Caco-2 (cell line): ENCODE results near the gene PRF1. TPM values are rescaled to one million over a fixed set of nuclear protein-coding genes. Genes with fewer than 3 reads are reported as not detected.
A peak's percentile ranks its signal among the peaks of the same experiment; 100 is the strongest.

Experiments used
- BruUV-seq: library from RNA; stranded (reverse); fragments of 400-500 nt; replicated peaks from 2 replicates; lab custom pipeline; 2021; lab: Mats Ljungman, UMichigan
- CTCF ChIA-PET: fragments of 300-600 bp; sonication (Branson Sonifier 250); formaldehyde crosslinking; loops from one replicate; lab custom pipeline; 2022; ENCODE audit warnings: antibody characterized with exemption; lab: Charles Lee
- POLR2A ChIA-PET: fragments of 300-600 bp; sonication (Branson Sonifier 250); formaldehyde crosslinking; loops from one replicate; lab custom pipeline; 2022; ENCODE audit warnings: antibody characterized with exemption; lab: Charles Lee
- DNase-seq, 2 experiments: peaks; one replicate each; pipeline versions ENCODE4 v3.0.0 to v3.0.0-alpha.2; 2020 to 2022
- H3K27me3 ChIP-seq: replicated peaks from 2 replicates; pipeline ENCODE4 v1.6.0; 2011; ENCODE audit warnings: low read length; ENCODE audit not compliant: control insufficient read depth, insufficient read depth
- H3K36me3 ChIP-seq: 2 replicates; pipeline ENCODE4 v1.5.1; 2011; ENCODE audit warnings: low read length; ENCODE audit not compliant: control insufficient read depth, insufficient read depth
- H3K4me1 ChIP-seq: fragments of 250-450 bp; sonication (Bioruptor Pico); 2 replicates; pipeline ENCODE4 v1.5.1; 2020; ENCODE audit warnings: mild to moderate bottlenecking
- H3K4me3 ChIP-seq: 2 replicates; pipeline ENCODE4 v1.5.1; 2011; ENCODE audit warnings: low read depth, mild to moderate bottlenecking, control low read depth, low read length
- H3K9me3 ChIP-seq: fragments of 250-450 bp; sonication (Bioruptor Pico); 2 replicates; pipeline ENCODE4 v1.5.1; 2020; ENCODE audit warnings: mild to moderate bottlenecking, moderate library complexity
- H3K27ac Mint-ChIP-seq: one replicate; pipeline ENCODE4 v1.8.0; 2022; ENCODE audit warnings: mixed read lengths; ENCODE audit not compliant: unreplicated experiment
- H3K27me3 Mint-ChIP-seq: one replicate; pipeline ENCODE4 v1.8.0; 2022; ENCODE audit warnings: mixed read lengths; ENCODE audit not compliant: insufficient read depth, unreplicated experiment
- H3K36me3 Mint-ChIP-seq: one replicate; pipeline ENCODE4 v1.8.0; 2022; ENCODE audit warnings: mild to moderate bottlenecking, mixed read lengths; ENCODE audit not compliant: insufficient read depth, unreplicated experiment
- H3K4me1 Mint-ChIP-seq: one replicate; pipeline ENCODE4 v1.8.0; 2022; ENCODE audit warnings: low read depth, mixed read lengths; ENCODE audit not compliant: unreplicated experiment
- H3K4me3 Mint-ChIP-seq: one replicate; pipeline ENCODE4 v1.8.0; 2022; ENCODE audit warnings: mild to moderate bottlenecking, moderate library complexity, mixed read lengths; ENCODE audit not compliant: unreplicated experiment
- H3K9me3 Mint-ChIP-seq: one replicate; pipeline ENCODE4 v1.8.0; 2022; ENCODE audit warnings: mixed read lengths; ENCODE audit not compliant: unreplicated experiment
- CTCF ChIP-seq, 2 experiments: fragments of 200-600 bp in 1 of 2; IDR thresholded peaks; 1 replicate in 1 of 2; 2 replicates in 1 of 2; pipeline versions ENCODE4 v1.5.1 to v1.8.0; 2011 to 2022; ENCODE audit warnings: antibody characterized with exemption in 1 of 2, control low read depth in 1 of 2, inconsistent platforms in 1 of 2, low read depth in 1 of 2, low read length in 1 of 2, mild to moderate bottlenecking in 1 of 2, moderate library complexity in 1 of 2; ENCODE audit not compliant: insufficient read depth in 1 of 2, severe bottlenecking in 1 of 2, unreplicated experiment in 1 of 2
- intact Hi-C: fragments of 100-400 bp; cut with micrococcal nuclease; formaldehyde crosslinking; loops from one replicate; pipeline ENCODE4 v1.10.0; 2022; ENCODE audit not compliant: unreplicated experiment
- total RNA-seq: library from RNA; stranded (reverse); gene quantifications from 2 replicates; pipeline ENCODE4 v1.2.3, GENCODE V29; 2022

Gene PRF1
- total RNA-seq, 1 experiment from 2014 or later, result 0.34 TPM

DNA sequence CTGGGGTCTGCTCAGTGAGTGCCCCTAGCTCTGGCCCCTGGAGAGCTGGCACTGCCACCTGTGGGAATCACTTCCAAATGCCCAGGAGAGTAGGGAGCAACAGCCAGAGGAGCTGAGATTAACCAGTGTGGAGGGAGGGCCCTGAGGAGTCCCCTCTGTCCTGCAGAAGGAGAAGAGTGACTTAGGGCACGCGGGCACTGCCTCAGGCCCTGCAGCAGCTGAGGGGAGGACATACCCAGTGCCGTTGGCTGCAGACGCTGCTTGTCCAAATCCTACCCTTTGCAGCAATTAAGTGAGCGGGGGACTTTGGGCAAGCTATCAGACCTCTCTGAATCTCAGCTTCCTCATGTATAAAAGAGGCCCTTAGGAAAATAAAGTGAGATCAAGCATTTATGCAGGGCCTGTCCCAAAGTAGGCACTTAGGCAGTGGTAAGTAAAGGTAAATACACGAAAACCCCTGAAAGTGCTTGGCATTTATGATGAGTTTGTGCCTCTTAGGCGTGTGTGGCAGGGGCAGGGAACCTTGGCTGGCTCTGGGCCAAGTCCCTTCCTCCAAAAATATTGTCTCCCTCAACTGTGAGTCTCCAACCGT lies 16.9 kb downstream of the PRF1 start:
- intact Hi-C loops, result no loop called here
- Mint-ChIP-seq H3K27ac (no peak overlapping the region), H3K36me3 (no peaks in the 10 kb centered on the region), H3K4me3 (no peak overlapping the region), H3K4me1 (peaks cover 6% of the 10 kb centered on the region), H3K9me3 (no peaks in the 10 kb centered on the region), H3K27me3 (peaks cover 14% of the 10 kb centered on the region)
- ChIA-PET POLR2A (no interaction called here), CTCF (no interaction called here)
- Histone ChIP-seq H3K9me3 (no peaks in the 10 kb centered on the region), H3K36me3 (no peaks in the 10 kb centered on the region), H3K4me1 (no peaks in the 10 kb centered on the region; the same call in 1 of the 2 replicates), H3K4me3 (no peak overlapping the region), H3K27me3 (no peaks in the 10 kb centered on the region)
- no peak for TF ChIP-seq CTCF (IDR thresholded peaks at IDR 0.05; ENCODE audit: insufficient read depth in 1 of 2, low read depth in 1 of 2, low read length in 1 of 2, severe bottlenecking in 1 of 2, unreplicated experiment in 1 of 2)
- DNase-seq, result peak in 1 of 2 experiments; percentile 16
- BruUV-seq, result no TSS peak

DNA sequence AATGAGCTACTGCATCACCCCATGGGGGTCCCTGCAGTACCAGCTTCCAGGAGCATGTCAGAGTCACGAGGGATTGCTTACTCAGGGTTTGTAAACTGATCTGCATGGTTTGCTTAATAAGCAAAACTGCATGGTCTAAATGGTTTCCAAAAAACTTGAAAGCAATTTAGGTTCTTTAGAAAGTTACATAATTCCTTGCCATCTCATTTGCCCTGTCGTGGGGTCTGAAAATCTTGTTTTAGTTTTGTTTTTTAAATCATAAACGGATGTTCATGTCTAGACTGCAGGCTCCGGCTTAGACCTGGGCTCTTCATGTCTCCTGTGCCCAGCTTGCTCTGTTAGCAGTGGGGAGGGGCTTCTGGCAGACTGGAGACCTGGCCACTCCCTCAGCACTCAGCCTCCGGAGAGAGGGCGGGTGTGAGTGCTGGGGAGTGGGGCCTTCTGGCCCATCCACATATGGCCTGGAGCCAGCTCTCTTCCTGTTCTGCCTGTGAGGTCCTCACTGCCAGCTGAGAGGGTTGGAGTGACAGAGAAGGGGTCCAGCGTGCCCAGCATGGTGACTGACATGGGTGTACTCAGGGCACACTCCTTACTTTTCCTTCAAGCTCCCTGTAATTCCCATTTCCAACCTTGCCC lies 17.5 kb downstream of the PRF1 start:
- Mint-ChIP-seq H3K4me1 (peaks cover 6% of the 10 kb centered on the region), H3K9me3 (no peaks in the 10 kb centered on the region), H3K27me3 (peaks cover 14% of the 10 kb centered on the region), H3K4me3 (no peak overlapping the region), H3K36me3 (no peaks in the 10 kb centered on the region), H3K27ac (no peak overlapping the region)
- Histone ChIP-seq H3K4me1 (no peaks in the 10 kb centered on the region; the same call in 1 of the 2 replicates), H3K9me3 (no peaks in the 10 kb centered on the region; the same call in 1 of the 2 replicates), H3K4me3 (no peak overlapping the region), H3K27me3 (no peaks in the 10 kb centered on the region), H3K36me3 (no peaks in the 10 kb centered on the region)
- BruUV-seq, result no TSS peak
- TF ChIP-seq CTCF (IDR thresholded peaks at IDR 0.05; ENCODE audit: insufficient read depth in 1 of 2, low read depth in 1 of 2, low read length in 1 of 2, severe bottlenecking in 1 of 2, unreplicated experiment in 1 of 2), result no peak
- intact Hi-C loops, result no loop called here
- ChIA-PET POLR2A (no interaction called here), CTCF (no interaction called here)
- peak; percentile 41 to 50 for DNase-seq

GRCh38 chr10:70584366-70584765 lies 18.2 kb downstream of the PRF1 start:
- Mint-ChIP-seq H3K4me1 (peaks cover 6% of the 10 kb centered on the region), H3K27me3 (peaks cover 14% of the 10 kb centered on the region), H3K27ac (no peak overlapping the region), H3K36me3 (no peaks in the 10 kb centered on the region), H3K4me3 (no peak overlapping the region), H3K9me3 (no peaks in the 10 kb centered on the region)
- TF ChIP-seq CTCF (IDR thresholded peaks at IDR 0.05; ENCODE audit: insufficient read depth in 1 of 2, low read depth in 1 of 2, low read length in 1 of 2, severe bottlenecking in 1 of 2, unreplicated experiment in 1 of 2), result no peak
- H3K36me3 ChIP-seq, result no peaks in the 10 kb centered on the region
- POLR2A ChIA-PET, result no interaction called here
- no TSS peak for BruUV-seq
- H3K4me3 ChIP-seq, result no peak overlapping the region
- CTCF ChIA-PET, result no interaction called here
- H3K27me3 ChIP-seq, result no peaks in the 10 kb centered on the region
- intact Hi-C loops, result no loop called here
- H3K4me1 ChIP-seq, result no peaks in the 10 kb centered on the region; the same call in 1 of the 2 replicates
- no peaks in the 10 kb centered on the region; the same call in 1 of the 2 replicates for H3K9me3 ChIP-seq
- no peak for DNase-seq
